H7 (cell line): ENCODE results near the gene ADAMTSL4. TPM values are rescaled to one million over a fixed set of nuclear protein-coding genes. Genes with fewer than 3 reads are reported as not detected.
"Not testable (repeated sequence)": the region's sequence is repeated elsewhere in the genome, so short reads cannot be mapped to it uniquely, and the experiment has no call there.

Experiments
- DNase-seq: peaks from one replicate; pipeline ENCODE4 v3.0.0; 2012
- H3K27me3 ChIP-seq: 2 replicates; pipeline ENCODE4 v1.6.0; 2011; ENCODE audit warnings: mild to moderate bottlenecking, low read length; ENCODE audit not compliant: control insufficient read depth, insufficient read depth
- H3K36me3 ChIP-seq: replicated peaks from 2 replicates; pipeline ENCODE4 v1.5.1; 2011; ENCODE audit warnings: low read length; ENCODE audit not compliant: control insufficient read depth, insufficient read depth
- H3K4me3 ChIP-seq: 2 replicates; pipeline ENCODE4 v1.5.1; 2011; ENCODE audit warnings: low read depth, mild to moderate bottlenecking, control low read depth, low read length, moderate library complexity; ENCODE audit not compliant: insufficient read depth
- total RNA-seq: library from RNA; depleted of rRNA; stranded (reverse); fragments of >200 nt; shearing (Covaris generic); gene quantifications from 2 replicates; pipeline ENCODE4 v1.2.3, GENCODE V29; 2014; rRNA removed

The ADAMTSL4 gene
- total RNA-seq, 1 experiment from 2014 or later, result 4.2 TPM

GRCh38 chr1:150602372-150602771 lies 53.2 kb downstream of the ADAMTSL4 start:
- H3K27me3 ChIP-seq, H3K4me3 ChIP-seq, DNase-seq, H3K36me3 ChIP-seq: not testable (repeated sequence)

- Histone ChIP-seq H3K36me3 (0 out of 2 replicates have a peak, but pooled peaks cover 4% of the 10 kb centered on the region), H3K27me3 (no peaks in the 10 kb centered on the region), H3K4me3 (no peak overlapping the region)
- no peak for DNase-seq
Measured at GRCh38 chr1:150603711-150604110, 54.5 kb downstream of the ADAMTSL4 start.

GRCh38 chr1:150604226-150604588 lies 55.0 kb downstream of the ADAMTSL4 start:
- Histone ChIP-seq H3K36me3 (0 out of 2 replicates have a peak, but pooled peaks cover 4% of the 10 kb centered on the region), H3K4me3 (no peak overlapping the region), H3K27me3 (no peaks in the 10 kb centered on the region)
- DNase-seq, result no peak

DNA sequence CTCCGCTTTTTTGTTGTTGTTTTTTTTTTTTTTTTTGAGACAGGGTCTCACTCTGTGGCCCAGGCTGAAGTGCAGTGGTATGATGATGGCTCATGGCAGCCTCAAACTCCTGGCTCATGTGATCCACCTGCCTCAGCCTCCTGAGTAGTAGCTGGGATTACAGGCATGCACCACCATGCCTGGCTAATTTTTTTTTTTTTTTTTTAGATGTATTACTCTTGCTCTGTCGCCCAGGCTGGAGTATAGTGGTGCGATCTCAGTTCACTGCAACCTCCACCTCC lies 56.2 kb downstream of the ADAMTSL4 start:
- not testable (repeated sequence) for DNase-seq, H3K4me3 ChIP-seq, H3K36me3 ChIP-seq, H3K27me3 ChIP-seq

DNA sequence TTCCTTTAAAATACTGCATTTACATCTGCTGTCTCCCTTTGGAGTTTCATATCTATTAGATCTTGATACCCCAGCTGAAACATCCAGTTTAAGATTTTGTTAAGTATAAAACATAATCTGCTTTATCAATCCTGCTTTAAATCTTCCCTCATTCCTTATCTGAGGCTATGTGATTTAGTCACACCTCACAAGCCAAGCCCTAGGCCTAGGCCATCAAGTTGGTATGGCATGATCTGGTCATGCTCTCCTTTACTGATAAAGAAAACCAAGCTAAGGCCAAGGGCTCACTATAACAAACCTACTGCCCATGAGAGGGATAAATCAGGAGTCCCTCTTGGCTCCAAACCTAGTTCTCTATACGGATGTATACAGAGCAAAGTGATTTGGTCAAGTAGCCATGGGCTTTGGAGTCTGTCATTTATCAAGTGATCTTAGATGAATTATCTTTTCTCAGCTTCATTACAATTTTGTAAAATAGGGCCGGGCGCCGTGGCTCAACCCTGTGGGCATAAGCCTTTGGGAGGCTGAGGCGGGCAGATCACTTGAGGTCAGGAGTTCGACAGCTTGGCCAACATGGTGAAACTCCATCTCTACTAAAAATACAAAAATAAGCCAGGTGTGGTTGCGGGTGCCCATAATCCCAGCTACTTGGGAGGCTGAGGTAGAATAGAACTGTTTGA lies 57.4 kb downstream of the ADAMTSL4 start:
- H3K36me3 ChIP-seq, result peaks cover 3% of the 10 kb centered on the region; the same call in 1 of the 2 replicates
- H3K27me3 ChIP-seq, result no peaks in the 10 kb centered on the region
- DNase-seq, result no peak
- H3K4me3 ChIP-seq, result no peak overlapping the region

- Histone ChIP-seq H3K4me3 (no peak overlapping the region), H3K27me3 (no peaks in the 10 kb centered on the region), H3K36me3 (peaks cover 11% of the 10 kb centered on the region)
- DNase-seq, result peak; percentile 31
Measured at GRCh38 chr1:150609732-150610131, 60.5 kb downstream of the ADAMTSL4 start.

Other genes starting within 250 kb of the ADAMTSL4 start
- 46.9 and 58.0 TPM in 2 replicates for gene PRPF3, start 227.9 kb upstream of the ADAMTSL4 start, total RNA-seq
- gene RPRD2, start 185.3 kb upstream of the ADAMTSL4 start, total RNA-seq, result 14.5 and 19.0 TPM in 2 replicates
- 65.3 and 76.9 TPM in 2 replicates for gene TARS2, start 62.0 kb upstream of the ADAMTSL4 start, total RNA-seq
- gene ECM1, start 41.3 kb upstream of the ADAMTSL4 start, total RNA-seq, result 1.9 and 3.6 TPM in 2 replicates
- 1.7 and 2.6 TPM in 2 replicates for gene FALEC, start 33.7 kb upstream of the ADAMTSL4 start, total RNA-seq
- gene MCL1, start 30.2 kb downstream of the ADAMTSL4 start, total RNA-seq, result 165 and 234 TPM in 2 replicates
- gene ENSA, start 80.2 kb downstream of the ADAMTSL4 start, total RNA-seq, result 373 and 448 TPM in 2 replicates
- gene GOLPH3L, start 147.7 kb downstream of the ADAMTSL4 start, total RNA-seq, result 24.0 and 33.5 TPM in 2 replicates
- gene HORMAD1, start 171.5 kb downstream of the ADAMTSL4 start, total RNA-seq, result 0.59 TPM in 1 of 2 replicates, not detected in the other
- gene CTSS, start 216.4 kb downstream of the ADAMTSL4 start, total RNA-seq, result not detected in 2 replicates